Stomach smooth muscle (tissue), 2 donors: ENCODE results near the gene ATP6V0E1.
"Not testable (repeated sequence)": the region's sequence is repeated elsewhere in the genome, so short reads cannot be mapped to it uniquely, and the experiment has no call there.

Experiments used
- H3K27ac ChIP-seq: one replicate; pipeline ENCODE4 v1.7.0; 2013; ENCODE audit warnings: mild to moderate bottlenecking, low read length, inconsistent platforms
- H3K27me3 ChIP-seq, 2 donors: one replicate each; pipeline ENCODE4 v1.7.0; 2013; ENCODE audit warnings: low read length in 2 of 2; ENCODE audit not compliant: insufficient read depth in 2 of 2, control insufficient read depth in 1 of 2
- H3K36me3 ChIP-seq, 2 donors: one replicate each; pipeline ENCODE4 v1.7.0; 2013; ENCODE audit warnings: low read length in 2 of 2; ENCODE audit not compliant: control insufficient read depth in 2 of 2, insufficient read depth in 2 of 2
- H3K4me1 ChIP-seq: one replicate; pipeline ENCODE4 v1.7.0; 2013; ENCODE audit warnings: low read length; ENCODE audit not compliant: control insufficient read depth, insufficient read depth
- H3K4me3 ChIP-seq, 2 donors: one replicate each; pipeline ENCODE4 v1.7.0; 2013; ENCODE audit warnings: low read length in 2 of 2
- H3K9ac ChIP-seq, 2 donors: one replicate each; pipeline ENCODE4 v1.7.0; 2013; ENCODE audit warnings: low read length in 2 of 2, mild to moderate bottlenecking in 1 of 2
- H3K9me3 ChIP-seq, 2 donors: one replicate each; pipeline ENCODE4 v1.7.0; 2013; ENCODE audit warnings: low read length in 2 of 2; ENCODE audit not compliant: control insufficient read depth in 2 of 2
- donor health status: healthy.
- donor health status: Pancreatic carcinoma.

ATP6V0E1 gene

DNA sequence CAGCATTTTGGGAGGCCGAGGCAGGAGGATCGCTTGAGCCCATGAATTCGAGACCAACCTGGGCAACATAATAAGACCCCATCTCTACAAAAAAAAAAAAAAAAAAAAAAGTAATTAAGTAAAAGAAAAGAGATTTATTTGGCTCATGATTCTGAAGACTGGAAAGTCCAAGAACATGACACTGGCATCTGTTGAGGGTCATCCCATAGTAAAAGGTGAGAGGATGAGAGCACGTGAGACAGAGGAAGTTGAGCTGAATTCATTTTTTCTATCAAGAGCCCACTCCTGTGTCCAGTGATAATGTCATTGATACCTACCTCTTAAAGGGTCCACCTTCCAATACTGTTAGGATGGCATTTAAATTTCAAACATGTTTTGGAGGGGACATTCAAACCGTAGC, 92.4 kb downstream of the ATP6V0E1 start:
- no peak overlapping the region for H3K27ac ChIP-seq
- no peaks in the 10 kb centered on the region for H3K4me1 ChIP-seq
- H3K4me3 ChIP-seq, result no peak overlapping the region
- peaks cover 0 to 4% of the 10 kb centered on the region in 2 donors for H3K36me3 ChIP-seq
- no peaks in the 10 kb centered on the region for H3K27me3 ChIP-seq
- no peak overlapping the region for H3K9ac ChIP-seq
- H3K9me3 ChIP-seq, result no peaks in the 10 kb centered on the region

GRCh38 chr5:173076471-173076870, 92.9 kb downstream of the ATP6V0E1 start:
- H3K9me3 ChIP-seq, H3K4me1 ChIP-seq, H3K4me3 ChIP-seq, H3K27ac ChIP-seq, H3K27me3 ChIP-seq, H3K9ac ChIP-seq, H3K36me3 ChIP-seq: not testable (repeated sequence)

GRCh38 chr5:173078878-173079277, 95.3 kb downstream of the ATP6V0E1 start:
- Histone ChIP-seq H3K4me1 (no peaks in the 10 kb centered on the region), H3K4me3 (no peak overlapping the region), H3K27me3 (no peaks in the 10 kb centered on the region), H3K27ac (no peak overlapping the region), H3K36me3 (peaks cover 4 to 14% of the 10 kb centered on the region in 2 donors), H3K9ac (no peak overlapping the region), H3K9me3 (no peaks in the 10 kb centered on the region)
